HUES48 (cell line): ENCODE measurements around the gene PDE4B.

ENCODE experiments used
- H3K27ac ChIP-seq: one replicate; pipeline ENCODE4 v1.7.0; 2013; ENCODE audit warnings: low read depth, low read length, inconsistent platforms
- H3K27me3 ChIP-seq: 2 replicates; pipeline ENCODE4 v1.6.1; 2013; ENCODE audit warnings: mild to moderate bottlenecking, low read length; ENCODE audit not compliant: control insufficient read depth, insufficient read depth
- H3K36me3 ChIP-seq: 2 replicates; pipeline ENCODE4 v1.6.1; 2013; ENCODE audit warnings: low read length; ENCODE audit not compliant: control insufficient read depth, insufficient read depth
- H3K4me1 ChIP-seq: 2 replicates; pipeline ENCODE4 v1.6.1; 2013; ENCODE audit warnings: mild to moderate bottlenecking, low read length; ENCODE audit not compliant: control insufficient read depth, insufficient read depth
- H3K4me3 ChIP-seq: 2 replicates; pipeline ENCODE4 v1.5.1; 2013; ENCODE audit warnings: mild to moderate bottlenecking, low read depth, low read length
- H3K9ac ChIP-seq: 2 replicates; pipeline ENCODE4 v1.6.1; 2013; ENCODE audit warnings: mild to moderate bottlenecking, low read depth, low read length, moderate library complexity
- H3K9me3 ChIP-seq: 2 replicates; pipeline ENCODE4 v1.6.1; 2013; ENCODE audit warnings: low read length; ENCODE audit not compliant: control insufficient read depth, insufficient read depth

The PDE4B gene

GRCh38 chr1:66022904-66023620, 230.4 kb downstream of the PDE4B start:
- H3K4me1 ChIP-seq: no peaks in the 10 kb centered on the region
- no peak overlapping the region for H3K4me3 ChIP-seq
- no peak overlapping the region for H3K9ac ChIP-seq
- H3K27me3 ChIP-seq: no peaks in the 10 kb centered on the region
- no peaks in the 10 kb centered on the region for H3K9me3 ChIP-seq
- H3K27ac ChIP-seq: no peak overlapping the region
- H3K36me3 ChIP-seq: no peaks in the 10 kb centered on the region

- no peaks in the 10 kb centered on the region for H3K27me3 ChIP-seq
- no peak overlapping the region for H3K27ac ChIP-seq
These were observed 232.5 kb downstream of the PDE4B start for GRCh38 chr1:66025188-66025587.

GRCh38 chr1:66028035-66028434, 235.3 kb downstream of the PDE4B start:
- Histone ChIP-seq H3K4me1 (no peaks in the 10 kb centered on the region), H3K4me3 (no peak overlapping the region), H3K9ac (no peak overlapping the region), H3K27me3 (no peaks in the 10 kb centered on the region), H3K9me3 (no peaks in the 10 kb centered on the region), H3K36me3 (no peaks in the 10 kb centered on the region), H3K27ac (no peak overlapping the region)

More at GRCh38 chr1:66025188-66025587, 232.5 kb downstream of the PDE4B start:
- H3K4me3 ChIP-seq: no peak overlapping the region
- H3K9me3 ChIP-seq: no peaks in the 10 kb centered on the region
- H3K36me3 ChIP-seq: no peaks in the 10 kb centered on the region
- H3K9ac ChIP-seq: no peak overlapping the region
- no peaks in the 10 kb centered on the region for H3K4me1 ChIP-seq

- no peaks in the 10 kb centered on the region for H3K9me3 ChIP-seq
These were observed 241.1 kb downstream of the PDE4B start for GRCh38 chr1:66033781-66034180.

GRCh38 chr1:66035616-66036245, 243.0 kb downstream of the PDE4B start:
- peaks cover 8% of the 10 kb centered on the region; the same call in 1 of the 2 replicates for H3K4me1 ChIP-seq
- H3K9me3 ChIP-seq: no peaks in the 10 kb centered on the region
- H3K9ac ChIP-seq: no peak overlapping the region
- H3K27me3 ChIP-seq: no peaks in the 10 kb centered on the region
- H3K4me3 ChIP-seq: no peak overlapping the region
- no peaks in the 10 kb centered on the region for H3K36me3 ChIP-seq
- H3K27ac ChIP-seq: no peak overlapping the region

More at GRCh38 chr1:66033781-66034180, 241.1 kb downstream of the PDE4B start:
- Histone ChIP-seq H3K9ac (no peak overlapping the region), H3K27me3 (no peaks in the 10 kb centered on the region), H3K36me3 (no peaks in the 10 kb centered on the region), H3K4me1 (peaks cover 7% of the 10 kb centered on the region; the same call in 1 of the 2 replicates), H3K27ac (no peak overlapping the region), H3K4me3 (no peak overlapping the region)

- Histone ChIP-seq H3K36me3 (no peaks in the 10 kb centered on the region), H3K27ac (no peak overlapping the region), H3K4me1 (peaks cover 8% of the 10 kb centered on the region; the same call in 1 of the 2 replicates), H3K4me3 (no peak overlapping the region), H3K9me3 (no peaks in the 10 kb centered on the region), H3K9ac (no peak overlapping the region), H3K27me3 (no peaks in the 10 kb centered on the region)
These were observed 249.0 kb downstream of the PDE4B start for GRCh38 chr1:66041654-66042053.

- H3K27me3 ChIP-seq: no peaks in the 10 kb centered on the region
- H3K9me3 ChIP-seq: no peaks in the 10 kb centered on the region
- no peaks in the 10 kb centered on the region for H3K36me3 ChIP-seq
- H3K4me3 ChIP-seq: no peak overlapping the region
- no peak overlapping the region for H3K27ac ChIP-seq
- peaks cover 7% of the 10 kb centered on the region; the same call in 1 of the 2 replicates for H3K4me1 ChIP-seq
- no peak overlapping the region for H3K9ac ChIP-seq
These were observed 250.5 kb downstream of the PDE4B start for GRCh38 chr1:66043186-66043585.

- H3K4me1 ChIP-seq: no peaks in the 10 kb centered on the region
- no peak overlapping the region for H3K27ac ChIP-seq
- no peaks in the 10 kb centered on the region for H3K36me3 ChIP-seq
- no peaks in the 10 kb centered on the region for H3K9me3 ChIP-seq
- no peak overlapping the region for H3K4me3 ChIP-seq
- no peak overlapping the region for H3K9ac ChIP-seq
- H3K27me3 ChIP-seq: no peaks in the 10 kb centered on the region
These were observed 252.2 kb downstream of the PDE4B start for GRCh38 chr1:66044912-66045311.

GRCh38 chr1:66046415-66046814, 253.7 kb downstream of the PDE4B start:
- Histone ChIP-seq H3K9ac (no peak overlapping the region), H3K27ac (no peak overlapping the region), H3K4me1 (no peaks in the 10 kb centered on the region), H3K4me3 (no peak overlapping the region), H3K36me3 (no peaks in the 10 kb centered on the region), H3K9me3 (no peaks in the 10 kb centered on the region), H3K27me3 (no peaks in the 10 kb centered on the region)

- no peak overlapping the region for H3K9ac ChIP-seq
- no peaks in the 10 kb centered on the region for H3K9me3 ChIP-seq
- no peaks in the 10 kb centered on the region for H3K4me1 ChIP-seq
- no peaks in the 10 kb centered on the region for H3K36me3 ChIP-seq
- H3K4me3 ChIP-seq: no peak overlapping the region
- no peak overlapping the region for H3K27ac ChIP-seq
- no peaks in the 10 kb centered on the region for H3K27me3 ChIP-seq
These were observed 255.3 kb downstream of the PDE4B start for GRCh38 chr1:66048011-66048410.

- H3K27ac ChIP-seq: no peak overlapping the region
- no peaks in the 10 kb centered on the region for H3K9me3 ChIP-seq
- no peaks in the 10 kb centered on the region for H3K27me3 ChIP-seq
- no peaks in the 10 kb centered on the region for H3K36me3 ChIP-seq
- no peaks in the 10 kb centered on the region for H3K4me1 ChIP-seq
- H3K4me3 ChIP-seq: no peak overlapping the region
- H3K9ac ChIP-seq: no peak overlapping the region
These were observed 257.4 kb downstream of the PDE4B start for GRCh38 chr1:66050123-66050522.
